WTC11 (cell line): Measurements from ENCODE around the gene DYSF.

ENCODE experiments used
- ATF1 ChIP-seq: sonication (generic); formaldehyde crosslinking; IDR thresholded peaks from 2 replicates; pipeline ENCODE4 v1.8.1; 2023; ENCODE audit warnings: mild to moderate bottlenecking, moderate library complexity, missing genetic modification reagents
- CTCF ChIP-seq: fragments of 200-600 bp; IDR thresholded peaks from 2 replicates; pipeline ENCODE4 v1.8.0; 2022; ENCODE audit warnings: antibody characterized with exemption
- E2F1 ChIP-seq: sonication (generic); formaldehyde crosslinking; IDR thresholded peaks from 2 replicates; pipeline ENCODE4 v1.8.0; 2022; ENCODE audit warnings: mild to moderate bottlenecking, missing genetic modification reagents
- NFYB ChIP-seq: sonication (generic); formaldehyde crosslinking; conservative IDR thresholded peaks from 2 replicates; pipeline ENCODE4 v1.8.0; 2022; ENCODE audit warnings: low read depth, missing genetic modification reagents
- NR2C2 ChIP-seq: sonication (generic); formaldehyde crosslinking; IDR thresholded peaks from 2 replicates; pipeline ENCODE4 v1.8.0; 2022; ENCODE audit warnings: mild to moderate bottlenecking, missing genetic modification reagents
- NR3C1 ChIP-seq: sonication (generic); formaldehyde crosslinking; conservative IDR thresholded peaks from 2 replicates; pipeline ENCODE4 v1.8.1; 2023; ENCODE audit warnings: low read depth, mild to moderate bottlenecking, missing genetic modification reagents
- RELA ChIP-seq: sonication (generic); formaldehyde crosslinking; IDR thresholded peaks from 2 replicates; pipeline ENCODE4 v1.8.1; 2022; ENCODE audit warnings: missing genetic modification reagents, mild to moderate bottlenecking, borderline replicate concordance
- TP53 ChIP-seq: sonication (generic); formaldehyde crosslinking; IDR thresholded peaks from 2 replicates; pipeline ENCODE4 v1.8.1; 2023; ENCODE audit warnings: mild to moderate bottlenecking, missing genetic modification reagents
- ZNF121 ChIP-seq: sonication (generic); formaldehyde crosslinking; IDR thresholded peaks from 2 replicates; pipeline ENCODE4 v1.8.0; 2023; ENCODE audit warnings: missing genetic modification reagents
- ZNF263 ChIP-seq: sonication (generic); formaldehyde crosslinking; IDR thresholded peaks from 2 replicates; pipeline ENCODE4 v1.8.1; 2022; ENCODE audit warnings: low read depth, mild to moderate bottlenecking, moderate library complexity, missing genetic modification reagents
- TF ChIP-seq, protein P1 (sequence below): sonication (generic); formaldehyde crosslinking; IDR thresholded peaks from 2 replicates; pipeline ENCODE4 v1.8.1; 2022; ENCODE audit warnings: low read depth, mild to moderate bottlenecking, moderate library complexity, missing genetic modification reagents, borderline replicate concordance

- TF ChIP-seq CTCF (no peak), NR2C2 (CRISPR knock-in tag) (no peak), ATF1 (CRISPR knock-in tag) (no peak), NFYB (no peak), NR3C1 (CRISPR knock-in tag) (no peak), TP53 (CRISPR knock-in tag) (no peak), ZNF263 (CRISPR knock-in tag) (no peak), E2F1 (CRISPR knock-in tag) (no peak), ZNF121 (no peak), RELA (no peak)
- TF ChIP-seq, protein P1, sequence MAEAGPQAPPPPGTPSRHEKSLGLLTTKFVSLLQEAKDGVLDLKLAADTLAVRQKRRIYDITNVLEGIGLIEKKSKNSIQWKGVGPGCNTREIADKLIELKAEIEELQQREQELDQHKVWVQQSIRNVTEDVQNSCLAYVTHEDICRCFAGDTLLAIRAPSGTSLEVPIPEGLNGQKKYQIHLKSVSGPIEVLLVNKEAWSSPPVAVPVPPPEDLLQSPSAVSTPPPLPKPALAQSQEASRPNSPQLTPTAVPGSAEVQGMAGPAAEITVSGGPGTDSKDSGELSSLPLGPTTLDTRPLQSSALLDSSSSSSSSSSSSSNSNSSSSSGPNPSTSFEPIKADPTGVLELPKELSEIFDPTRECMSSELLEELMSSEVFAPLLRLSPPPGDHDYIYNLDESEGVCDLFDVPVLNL (CRISPR knock-in tag), result no peak
Observed at GRCh38 chr2:71706836-71707235, 253.5 kb downstream of the DYSF start.
